ENCODE measurements around the gene KCNG2. TPM values are rescaled to one million over a fixed set of nuclear protein-coding genes. Genes with fewer than 3 reads are reported as not detected.
A peak's percentile ranks its signal among the peaks of the same experiment; 100 is the strongest.

Gene KCNG2
- total RNA-seq, 2 experiments from 2014 or later: not detected

- Mint-ChIP-seq H3K27ac (no peak overlapping the region), H3K36me3 (no peaks in the 10 kb centered on the region), H3K9me3 (no peaks in the 10 kb centered on the region), H3K27me3 (peaks cover 27% of the 10 kb centered on the region), H3K4me1 (no peaks in the 10 kb centered on the region), H3K4me3 (no peak overlapping the region)
- DNase-seq (peak; percentile 4), ATAC-seq (ENCODE audit: low read depth) (no peak)
- POLR2A ChIA-PET: no interaction called here
Observed at GRCh38 chr18:79784071-79784913, 13.4 kb upstream of the KCNG2 start.

- Mint-ChIP-seq H3K4me3 (no peak overlapping the region), H3K9me3 (no peaks in the 10 kb centered on the region), H3K36me3 (no peaks in the 10 kb centered on the region), H3K27me3 (peaks cover 27% of the 10 kb centered on the region), H3K27ac (no peak overlapping the region), H3K4me1 (no peaks in the 10 kb centered on the region)
- DNase-seq (no peak), ATAC-seq (ENCODE audit: low read depth) (no peak)
- POLR2A ChIA-PET: no interaction called here
Observed at GRCh38 chr18:79784965-79785770, 12.6 kb upstream of the KCNG2 start.

GRCh38 chr18:79785831-79786230 lies 11.9 kb upstream of the KCNG2 start:
- Mint-ChIP-seq H3K4me1 (no peaks in the 10 kb centered on the region), H3K36me3 (no peaks in the 10 kb centered on the region), H3K9me3 (no peaks in the 10 kb centered on the region), H3K4me3 (no peak overlapping the region), H3K27ac (no peak overlapping the region), H3K27me3 (peaks cover 31% of the 10 kb centered on the region)
- POLR2A ChIA-PET: no interaction called here
- DNase-seq (no peak), ATAC-seq (ENCODE audit: low read depth) (no peak)

- no peak overlapping the region for H3K27ac Mint-ChIP-seq
- H3K27me3 Mint-ChIP-seq: peaks cover 36% of the 10 kb centered on the region
- H3K9me3 Mint-ChIP-seq: no peaks in the 10 kb centered on the region
- DNase-seq: no peak
- no peak overlapping the region for H3K4me3 Mint-ChIP-seq
- H3K36me3 Mint-ChIP-seq: no peaks in the 10 kb centered on the region
- peaks cover 2% of the 10 kb centered on the region for H3K4me1 Mint-ChIP-seq
- POLR2A ChIA-PET: no interaction called here
- no peak for ATAC-seq (ENCODE audit: low read depth)
Observed at GRCh38 chr18:79786304-79786703, 11.4 kb upstream of the KCNG2 start.

- POLR2A ChIA-PET: no interaction called here
- no peak for ATAC-seq (ENCODE audit: low read depth)
- Mint-ChIP-seq H3K4me3 (no peak overlapping the region), H3K9me3 (no peaks in the 10 kb centered on the region), H3K36me3 (no peaks in the 10 kb centered on the region), H3K27ac (no peak overlapping the region), H3K27me3 (peaks cover 43% of the 10 kb centered on the region), H3K4me1 (peaks cover 8% of the 10 kb centered on the region)
- DNase-seq: no peak
Observed at GRCh38 chr18:79786786-79787526, 10.8 kb upstream of the KCNG2 start.

GRCh38 chr18:79787527-79787864 lies 10.2 kb upstream of the KCNG2 start:
- no peak overlapping the region for H3K27ac Mint-ChIP-seq
- peaks cover 48% of the 10 kb centered on the region for H3K27me3 Mint-ChIP-seq
- ATAC-seq (ENCODE audit: low read depth) (no peak), DNase-seq (no peak)
- no peaks in the 10 kb centered on the region for H3K36me3 Mint-ChIP-seq
- H3K4me3 Mint-ChIP-seq: no peak overlapping the region
- no peaks in the 10 kb centered on the region for H3K9me3 Mint-ChIP-seq
- POLR2A ChIA-PET: no interaction called here
- peaks cover 8% of the 10 kb centered on the region for H3K4me1 Mint-ChIP-seq

GRCh38 chr18:79787865-79788733 lies 9.6 kb upstream of the KCNG2 start:
- Mint-ChIP-seq H3K27ac (no peak overlapping the region), H3K4me1 (peaks cover 8% of the 10 kb centered on the region), H3K36me3 (no peaks in the 10 kb centered on the region), H3K4me3 (no peak overlapping the region), H3K27me3 (peaks cover 51% of the 10 kb centered on the region), H3K9me3 (no peaks in the 10 kb centered on the region)
- no peak for DNase-seq
- no peak for ATAC-seq (ENCODE audit: low read depth)
- POLR2A ChIA-PET: no interaction called here

GRCh38 chr18:79788734-79789085 lies 9.0 kb upstream of the KCNG2 start:
- DNase-seq: no peak
- POLR2A ChIA-PET: no interaction called here
- no peaks in the 10 kb centered on the region for H3K9me3 Mint-ChIP-seq
- no peaks in the 10 kb centered on the region for H3K36me3 Mint-ChIP-seq
- H3K27ac Mint-ChIP-seq: no peak overlapping the region
- peaks cover 51% of the 10 kb centered on the region for H3K27me3 Mint-ChIP-seq
- H3K4me1 Mint-ChIP-seq: peaks cover 8% of the 10 kb centered on the region
- no peak overlapping the region for H3K4me3 Mint-ChIP-seq
- ATAC-seq (ENCODE audit: low read depth): no peak

- POLR2A ChIA-PET: no interaction called here
- Mint-ChIP-seq H3K9me3 (no peaks in the 10 kb centered on the region), H3K27me3 (peaks cover 51% of the 10 kb centered on the region), H3K4me3 (no peak overlapping the region), H3K27ac (no peak overlapping the region), H3K4me1 (peaks cover 8% of the 10 kb centered on the region), H3K36me3 (no peaks in the 10 kb centered on the region)
- ATAC-seq (ENCODE audit: low read depth) (no peak), DNase-seq (no peak)
Observed at GRCh38 chr18:79789091-79789891, 8.4 kb upstream of the KCNG2 start.

- Mint-ChIP-seq H3K27me3 (peaks cover 56% of the 10 kb centered on the region), H3K4me3 (no peak overlapping the region), H3K9me3 (no peaks in the 10 kb centered on the region), H3K4me1 (peaks cover 8% of the 10 kb centered on the region), H3K36me3 (no peaks in the 10 kb centered on the region), H3K27ac (no peak overlapping the region)
- ATAC-seq (ENCODE audit: low read depth) (no peak), DNase-seq (no peak)
- POLR2A ChIA-PET: no interaction called here
Observed at GRCh38 chr18:79789901-79790890, 7.5 kb upstream of the KCNG2 start.

GRCh38 chr18:79790996-79791972 lies 6.5 kb upstream of the KCNG2 start:
- POLR2A ChIA-PET: no interaction called here
- Mint-ChIP-seq H3K9me3 (no peaks in the 10 kb centered on the region), H3K27me3 (peaks cover 53% of the 10 kb centered on the region), H3K27ac (no peak overlapping the region), H3K36me3 (no peaks in the 10 kb centered on the region), H3K4me1 (peaks cover 8% of the 10 kb centered on the region), H3K4me3 (peak overlapping the region; percentile 1)
- ATAC-seq (ENCODE audit: low read depth) (no peak), DNase-seq (no peak)

All from activated naive CD8-positive, alpha-beta T cell treated with anti-CD3 and anti-CD28 coated beads, Interleukin-2, amount 10 ng/mL, durations not matched to agents 7 days and 5 days (primary cell).